GM19240 (cell line): ENCODE measurements around the gene BEND6.

Experiments
- DNase-seq: peaks from one replicate; pipeline ENCODE4 v3.0.0; 2011; ENCODE audit warnings: low spot score; ENCODE audit not compliant: insufficient read length

Gene BEND6, protein sequence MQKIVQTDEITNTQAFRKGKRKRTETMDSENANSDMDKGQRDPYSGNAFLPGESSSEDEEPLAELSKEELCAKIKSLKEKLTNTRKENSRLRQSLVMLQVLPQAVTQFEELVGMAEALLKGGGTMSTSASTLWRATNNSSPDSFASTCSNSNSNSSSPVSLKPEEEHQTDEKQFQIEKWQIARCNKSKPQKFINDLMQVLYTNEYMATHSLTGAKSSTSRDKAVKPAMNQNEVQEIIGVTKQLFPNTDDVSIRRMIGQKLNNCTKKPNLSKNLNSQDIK

DNA sequence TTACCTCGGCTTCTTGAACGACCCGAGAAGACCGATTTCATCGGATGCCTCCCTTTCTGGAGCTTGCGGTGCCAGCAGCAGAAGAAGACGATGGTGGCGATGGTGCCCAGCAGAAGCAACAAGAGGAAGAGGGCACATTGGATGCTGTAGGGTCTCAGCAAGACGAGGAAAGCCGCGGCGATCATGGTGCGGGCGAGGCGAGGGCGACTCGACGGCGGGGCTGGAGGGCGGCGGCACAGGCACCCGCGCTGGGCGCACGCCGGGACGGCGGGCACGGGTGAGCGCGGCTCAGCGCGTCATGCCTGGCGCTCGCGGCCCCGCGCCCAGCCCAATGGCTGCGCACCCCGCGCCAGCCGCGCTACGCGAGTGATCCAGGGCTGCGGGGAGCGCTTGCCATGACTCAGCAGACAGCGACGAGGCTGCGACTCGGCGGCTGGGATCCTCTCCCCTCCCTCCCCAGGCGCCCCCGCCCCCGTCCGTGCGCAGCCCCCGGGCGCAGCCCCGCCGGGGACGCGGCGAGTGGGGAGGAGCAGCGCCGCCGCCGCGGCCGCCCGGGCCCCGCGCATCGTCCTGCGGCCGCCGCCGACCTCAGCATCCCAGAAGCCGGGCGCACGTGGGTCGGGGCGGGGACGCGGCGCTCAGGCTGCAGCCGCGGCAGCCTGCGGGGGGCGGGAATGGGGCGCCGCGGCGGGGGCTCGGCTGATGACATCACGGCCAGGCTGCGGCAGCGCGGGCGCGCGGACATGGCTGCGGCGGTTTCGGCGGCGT lies at the start of gene BEND6:
Gene BEND6, plus strand, starts transcription at position 705 of the 768 bp plus-strand sequence. CDS start 26,704 bp downstream, outside the sequence.
- no peak for DNase-seq

DNA sequence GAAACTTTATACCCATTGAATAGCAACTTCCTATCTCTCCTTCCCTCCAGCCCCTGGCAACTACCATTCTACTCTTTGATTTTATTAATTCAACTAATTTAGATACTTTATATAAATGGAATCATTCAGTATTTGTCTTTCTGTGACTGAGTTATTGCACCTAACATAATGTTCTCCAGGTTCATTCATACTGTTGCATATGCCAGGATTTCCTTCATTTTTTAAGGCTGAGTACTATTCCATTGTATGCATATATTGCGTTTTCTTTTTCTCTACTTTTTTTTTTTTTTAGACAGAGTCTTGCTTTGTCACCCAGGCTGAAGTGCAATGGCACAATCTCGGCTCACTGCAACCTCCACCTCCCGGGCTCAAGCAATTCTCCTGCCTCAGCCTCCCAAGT lies 49.5 kb upstream of the BEND6 start:
- no peak for DNase-seq

DNA sequence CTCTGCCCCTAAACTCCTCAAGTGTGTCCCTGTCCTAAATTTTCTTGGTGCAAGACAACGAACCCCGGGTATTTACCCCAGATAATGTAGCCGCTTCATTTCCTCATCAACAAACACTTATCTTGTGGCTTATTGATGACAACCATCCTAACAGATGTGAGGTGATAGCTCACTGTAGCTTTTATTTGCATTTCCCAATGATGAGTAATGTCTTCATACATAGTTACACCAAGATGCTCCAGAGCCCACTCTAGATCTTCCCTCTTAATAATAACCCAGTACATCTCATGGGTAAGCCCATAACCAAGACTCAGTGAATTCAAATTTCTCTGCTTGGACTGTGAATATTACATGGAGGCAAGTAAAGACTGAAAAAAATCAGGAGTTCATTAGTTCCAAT lies 48.2 kb upstream of the BEND6 start:
- DNase-seq = no peak

DNA sequence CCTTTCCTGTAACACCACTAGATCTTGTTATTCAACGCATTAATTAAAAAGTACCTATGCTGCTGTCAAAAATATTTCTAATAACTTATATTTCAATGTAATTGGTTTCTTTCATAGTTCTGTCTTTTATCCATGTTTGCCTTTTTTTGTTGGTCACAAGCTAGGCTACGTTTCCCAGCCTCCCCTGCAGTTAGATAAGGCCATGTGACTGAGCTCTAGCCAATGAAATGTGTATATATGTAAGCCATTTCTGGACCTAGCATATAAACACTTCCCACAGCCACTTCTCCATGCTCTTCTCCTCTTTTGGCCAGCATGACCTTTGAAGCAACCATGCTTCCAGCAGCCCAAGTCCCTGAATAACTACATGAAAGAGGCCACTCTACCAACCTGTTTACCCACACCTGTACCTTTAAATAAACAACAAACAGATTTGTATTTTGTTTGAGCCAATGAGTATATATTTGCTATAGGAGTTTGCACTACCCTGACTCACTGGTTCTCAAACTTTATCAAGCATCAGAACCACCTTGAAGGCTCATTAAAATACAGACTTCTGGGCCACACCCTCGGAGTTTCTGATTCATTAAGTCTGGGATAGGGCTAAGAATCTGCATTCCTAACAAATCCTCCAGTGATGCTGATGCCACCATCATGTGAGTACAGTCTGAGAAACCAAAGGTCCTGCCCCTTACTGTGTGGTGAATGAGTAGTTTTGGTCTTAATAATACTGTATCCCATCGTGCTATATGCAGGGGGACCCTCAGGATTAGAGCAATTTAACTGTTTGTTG lies 45.6 kb upstream of the BEND6 start:
- DNase-seq = no peak

DNA sequence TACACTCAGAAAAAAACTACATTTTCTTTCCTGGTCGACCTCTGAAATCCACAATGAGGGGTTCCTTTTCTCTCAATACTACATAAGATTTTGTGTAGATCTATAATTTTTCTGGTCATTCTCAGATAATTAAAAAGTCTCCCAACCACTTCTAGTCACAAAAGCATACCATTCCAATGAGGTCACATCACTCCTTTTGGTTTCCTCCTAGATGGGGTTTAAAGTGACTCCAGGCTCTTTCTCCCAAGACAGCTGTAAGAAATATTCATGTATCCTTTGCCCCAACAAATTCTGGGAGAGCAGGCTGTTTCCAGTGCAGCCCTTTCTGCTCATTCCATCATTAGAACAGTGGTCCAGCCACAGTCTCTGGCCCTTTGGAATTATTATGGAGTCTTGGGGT lies 43.1 kb upstream of the BEND6 start:
- no peak for DNase-seq

DNA sequence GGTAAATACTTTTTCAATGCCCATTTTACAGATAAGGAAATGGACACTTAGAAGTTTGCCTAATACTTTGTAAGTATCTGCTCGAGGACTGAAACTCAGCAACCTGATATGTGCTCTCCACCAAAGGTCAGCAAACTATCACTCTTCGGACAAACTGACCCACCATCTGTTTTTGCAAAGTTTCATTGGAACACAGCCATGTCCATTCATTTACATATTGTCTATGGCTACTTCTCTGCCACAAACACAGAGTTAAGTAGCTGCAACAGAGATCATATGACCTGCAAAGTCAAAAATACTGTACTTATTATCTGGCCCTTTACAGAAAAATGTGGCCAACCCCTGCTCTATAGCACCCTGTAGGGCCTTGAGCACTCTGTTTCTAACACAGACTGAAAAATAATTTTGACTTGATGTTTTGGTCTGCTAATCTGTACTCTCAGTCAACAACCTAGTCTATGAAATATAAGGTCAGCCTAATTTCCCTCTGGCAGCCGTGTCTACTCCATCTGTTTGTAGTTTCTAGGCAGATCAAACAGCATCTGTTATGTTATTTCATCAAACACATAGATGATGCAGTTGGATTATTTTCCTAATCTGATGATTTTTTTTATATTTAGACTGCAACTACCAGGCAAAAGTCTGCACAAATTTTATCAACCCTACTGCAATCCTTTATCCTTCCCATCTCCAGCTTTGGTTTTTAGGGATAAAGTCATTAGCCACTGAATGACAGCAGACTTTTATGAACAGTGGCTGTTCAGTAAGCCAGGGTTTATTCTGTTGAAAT lies 41.4 kb upstream of the BEND6 start:
- DNase-seq = no peak

DNA sequence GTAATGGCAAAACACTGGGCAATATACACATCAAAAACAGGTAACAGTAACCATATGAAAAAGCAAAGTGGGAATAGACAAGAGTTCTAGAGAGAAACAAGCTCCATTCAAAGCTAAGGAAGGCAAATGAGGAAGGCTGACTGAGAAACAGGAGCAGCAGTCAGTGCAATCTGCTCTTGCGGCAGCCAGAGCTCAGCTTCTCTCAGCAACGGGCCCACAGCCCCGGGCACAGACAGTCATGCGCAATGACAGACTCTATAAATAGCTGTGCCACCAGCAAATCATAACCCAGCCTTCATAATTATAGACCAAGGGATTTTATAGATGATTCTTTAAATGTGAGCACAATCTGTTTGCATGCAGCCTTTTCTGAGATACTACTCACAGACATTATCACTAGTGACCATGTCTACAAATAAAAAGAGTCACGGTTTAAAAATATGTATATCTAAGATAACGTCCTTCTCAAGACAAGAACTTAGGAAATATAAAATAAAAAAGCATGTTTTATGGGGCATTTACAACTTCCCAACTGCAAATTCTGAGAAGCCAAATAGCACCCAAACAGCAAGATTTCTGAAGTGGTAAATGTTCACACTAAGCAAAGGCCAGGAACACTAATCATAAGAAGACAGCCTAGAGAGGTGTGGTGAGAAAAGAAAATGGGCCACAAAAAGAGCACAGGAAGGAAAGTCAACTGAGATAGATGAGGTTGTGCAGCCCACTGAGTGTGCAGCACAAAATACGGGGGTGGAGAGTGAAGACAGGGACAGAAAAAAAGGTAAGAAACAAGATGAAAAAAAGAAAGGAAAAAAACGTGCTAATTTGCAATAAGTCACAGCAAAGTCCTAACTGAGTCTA lies 39.9 kb upstream of the BEND6 start:
- no peak for DNase-seq

DNA sequence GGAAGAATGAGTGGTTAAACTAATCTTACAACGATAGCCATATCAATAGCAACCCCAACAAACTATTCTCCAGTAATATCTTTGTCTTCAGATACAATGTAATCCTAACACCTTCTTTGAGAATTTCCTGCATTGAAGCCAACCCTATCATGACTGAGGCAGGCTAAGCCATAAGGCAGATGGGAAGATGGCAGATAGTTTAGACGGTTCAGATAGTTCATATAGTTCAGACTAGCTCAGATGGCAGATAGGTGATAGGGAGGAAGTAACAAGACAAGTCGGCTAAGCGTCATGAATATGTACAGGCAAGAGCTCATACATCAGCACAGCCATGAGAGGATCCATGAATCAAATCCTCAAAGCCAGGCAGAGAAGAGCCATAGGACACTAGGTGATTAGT lies 39.1 kb upstream of the BEND6 start:
- DNase-seq = no peak

DNA sequence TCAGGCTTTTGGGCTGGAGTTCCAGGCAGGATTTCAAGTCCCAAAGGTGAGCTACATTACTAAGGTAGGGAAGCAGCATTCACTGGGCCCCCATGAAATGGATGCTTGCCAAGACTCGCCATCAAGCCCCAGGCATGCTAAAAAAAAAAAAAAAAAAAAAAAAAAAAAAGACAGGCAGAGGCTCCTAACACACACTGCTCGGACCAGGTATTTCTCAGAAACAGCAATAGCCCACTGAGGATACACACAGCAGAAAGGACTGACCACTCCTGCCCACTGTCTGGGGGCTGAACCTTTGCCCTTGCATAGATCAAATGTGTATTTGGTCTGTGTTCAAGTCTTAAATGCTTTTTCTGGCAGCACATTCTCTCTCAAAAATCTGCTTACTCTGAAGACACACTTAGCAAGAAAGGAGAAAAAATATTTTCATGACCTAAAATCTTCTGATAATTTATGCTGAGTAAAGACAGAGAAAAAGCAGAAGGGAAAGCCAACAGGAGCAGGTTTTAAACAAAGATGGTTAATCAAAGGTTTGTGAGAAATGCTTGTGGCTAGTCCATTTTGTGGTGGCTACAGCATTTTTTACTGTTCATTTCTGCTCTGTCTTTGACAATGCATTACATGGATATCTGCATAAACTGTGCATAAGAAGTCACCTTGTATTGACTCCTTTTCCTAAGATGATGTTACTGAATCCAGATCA lies 37.9 kb upstream of the BEND6 start:
- no peak for DNase-seq

DNA sequence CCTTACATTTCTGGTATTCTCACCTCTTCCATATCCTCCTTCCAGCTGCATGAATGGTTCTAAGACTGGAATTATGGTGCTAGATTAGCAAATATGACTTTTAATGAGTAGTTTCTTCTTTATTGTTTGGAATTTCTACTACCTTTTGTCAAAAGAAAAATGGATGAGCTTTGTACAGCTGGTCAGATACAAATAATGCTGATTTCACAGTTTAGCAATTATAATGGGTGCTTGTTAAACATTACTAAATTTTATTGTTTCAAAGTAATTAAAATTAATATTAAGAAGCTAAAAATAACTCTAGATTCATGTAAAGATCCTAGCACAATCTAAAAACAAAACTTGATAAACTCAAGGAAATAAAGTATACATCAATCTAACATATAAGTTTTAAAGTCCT lies 32.3 kb upstream of the BEND6 start:
- DNase-seq = no peak

DNA sequence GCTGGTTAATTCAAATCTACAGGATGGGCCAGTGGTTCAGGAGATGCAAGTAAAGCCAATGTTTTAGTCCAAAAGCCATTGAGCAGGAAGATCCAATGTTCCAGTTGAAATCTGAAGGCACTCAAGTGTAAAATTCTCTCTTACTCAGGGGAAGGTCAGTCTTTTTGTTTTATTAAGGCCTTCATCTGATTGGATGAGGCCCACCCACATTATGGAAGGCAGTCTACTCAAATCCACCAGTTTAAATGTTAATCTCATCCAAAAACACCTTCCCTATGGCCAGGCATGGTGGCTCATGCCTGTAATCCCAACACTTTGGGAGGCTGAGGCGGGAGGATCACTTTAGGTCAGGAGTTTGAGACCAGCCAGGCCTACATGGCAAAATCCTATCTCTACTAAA lies 31.3 kb upstream of the BEND6 start:
- DNase-seq = no peak

DNA sequence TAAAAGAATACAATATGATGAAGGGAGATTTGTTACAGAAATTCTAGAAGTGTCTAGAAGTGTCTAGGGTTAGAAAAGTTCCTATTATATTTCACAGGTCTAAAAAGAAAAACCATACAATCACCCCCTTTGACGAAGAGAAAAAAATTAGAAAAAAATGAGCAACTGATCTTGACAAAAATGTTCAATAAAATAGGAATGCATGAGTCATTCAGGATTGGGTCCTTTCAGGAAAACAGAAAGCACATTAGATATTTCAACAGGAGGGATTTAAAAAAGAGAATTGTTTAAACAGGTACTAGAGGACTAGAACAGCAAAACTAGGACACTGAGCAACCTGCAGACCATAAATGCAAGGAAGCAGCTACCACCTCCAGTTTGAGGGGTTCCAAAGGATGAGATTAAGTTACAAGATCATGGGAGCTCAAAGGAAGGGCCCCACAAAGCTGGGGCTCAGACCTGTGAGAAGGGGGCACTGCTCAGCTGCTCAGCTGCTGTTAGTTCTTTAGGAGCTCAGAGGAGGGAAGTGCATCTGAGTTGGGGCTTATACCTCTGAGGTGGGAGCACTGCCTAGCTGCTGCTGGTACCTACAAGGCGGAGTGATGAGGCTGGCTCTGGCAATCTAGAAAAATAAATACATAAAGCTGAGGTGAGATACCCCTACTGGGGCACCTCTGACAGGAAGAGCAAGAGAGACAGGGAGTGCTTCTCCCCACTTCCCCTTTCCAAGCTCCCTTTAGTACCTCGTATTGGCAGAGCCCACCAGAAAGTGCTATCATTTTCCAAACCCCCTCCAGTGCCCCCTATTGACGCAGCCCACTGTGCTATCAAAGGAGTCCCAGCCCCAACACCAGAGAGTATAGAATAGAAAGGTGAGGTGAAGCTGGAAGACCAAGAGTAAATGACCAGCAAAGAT lies 27.1 kb upstream of the BEND6 start:
- no peak for DNase-seq

DNA sequence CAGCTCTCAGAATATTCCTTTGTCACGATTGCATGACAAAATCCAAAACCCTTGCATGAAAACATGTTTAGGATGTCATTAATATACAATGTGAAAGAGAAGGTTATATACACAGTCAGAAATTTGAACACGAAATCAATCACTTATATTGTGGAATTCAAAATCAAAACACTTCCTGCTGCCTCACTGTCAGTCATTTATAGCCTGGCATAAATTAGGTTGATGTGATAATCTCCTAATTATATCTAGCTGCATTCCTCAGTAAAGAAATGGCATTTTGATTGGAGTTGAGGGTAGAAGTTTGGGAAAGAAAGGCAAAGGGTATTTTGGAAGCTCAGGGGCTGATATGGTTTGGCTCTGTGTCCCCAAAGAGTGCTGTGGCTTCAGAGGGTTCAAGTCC lies 24.1 kb upstream of the BEND6 start:
- no peak for DNase-seq

DNA sequence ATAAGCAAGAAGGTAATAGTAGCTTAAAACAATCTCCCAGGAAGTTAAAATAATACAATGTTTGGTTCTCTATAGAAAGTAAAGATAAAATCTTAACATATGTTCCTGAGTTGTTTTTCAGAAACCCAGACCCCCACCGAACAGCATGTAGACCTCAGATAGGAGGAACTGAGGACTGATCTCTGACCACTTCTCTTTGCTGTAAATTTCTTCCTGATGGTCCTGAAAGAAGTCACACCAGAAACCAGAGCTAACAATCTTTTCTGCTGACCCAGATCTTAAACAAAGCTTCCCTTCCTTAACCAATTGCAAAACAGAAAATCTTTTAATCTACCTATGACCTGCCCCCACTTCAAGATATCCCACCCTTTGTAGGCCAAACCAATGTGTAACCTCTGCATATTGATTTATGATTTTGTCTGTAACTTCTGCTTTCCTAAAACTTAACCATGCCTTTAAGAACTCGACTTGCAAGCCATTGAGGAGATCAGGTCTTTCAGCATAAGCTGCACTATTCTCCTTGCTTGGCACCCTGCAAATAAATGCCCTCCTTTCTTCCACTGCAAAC lies 21.9 kb upstream of the BEND6 start:
- no peak for DNase-seq

DNA sequence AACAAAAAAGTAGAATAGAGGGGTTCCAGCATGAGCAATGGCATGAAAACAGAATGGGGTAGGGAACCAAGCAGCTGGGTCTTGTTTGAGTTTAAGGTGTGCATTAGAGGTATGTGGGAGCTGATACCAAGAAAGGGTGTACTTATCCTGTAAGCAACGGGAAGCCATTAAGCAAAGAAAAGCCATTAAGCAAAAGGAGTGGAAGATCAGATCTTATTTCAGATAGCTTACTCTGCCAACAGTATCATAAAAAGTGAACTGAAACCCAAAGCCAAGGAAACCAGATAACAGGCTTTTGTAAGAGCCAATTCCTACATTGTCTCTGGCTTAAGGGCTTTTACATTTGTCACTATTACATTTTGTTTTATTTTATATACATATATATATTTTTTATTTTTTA lies 21.3 kb upstream of the BEND6 start:
- no peak for DNase-seq

DNA sequence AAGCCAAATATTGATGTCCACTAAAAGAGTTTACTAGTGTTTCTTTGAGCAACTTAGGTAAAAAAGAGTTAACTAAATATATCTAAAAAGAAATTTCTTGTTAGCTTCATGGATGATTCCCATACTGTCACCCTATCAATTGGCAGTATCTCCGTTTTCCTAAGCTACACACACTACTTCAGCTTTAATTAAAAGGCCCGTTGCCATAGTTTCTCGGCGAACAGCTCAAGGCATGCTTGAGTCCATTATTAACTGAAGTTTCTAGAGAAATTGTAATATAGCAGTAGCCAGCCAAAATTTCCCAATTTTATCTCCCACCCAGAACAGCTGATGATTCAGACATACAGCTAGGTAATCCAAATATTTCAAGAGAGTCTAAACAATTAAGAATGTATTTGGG lies 20.0 kb upstream of the BEND6 start:
- DNase-seq = no peak

DNA sequence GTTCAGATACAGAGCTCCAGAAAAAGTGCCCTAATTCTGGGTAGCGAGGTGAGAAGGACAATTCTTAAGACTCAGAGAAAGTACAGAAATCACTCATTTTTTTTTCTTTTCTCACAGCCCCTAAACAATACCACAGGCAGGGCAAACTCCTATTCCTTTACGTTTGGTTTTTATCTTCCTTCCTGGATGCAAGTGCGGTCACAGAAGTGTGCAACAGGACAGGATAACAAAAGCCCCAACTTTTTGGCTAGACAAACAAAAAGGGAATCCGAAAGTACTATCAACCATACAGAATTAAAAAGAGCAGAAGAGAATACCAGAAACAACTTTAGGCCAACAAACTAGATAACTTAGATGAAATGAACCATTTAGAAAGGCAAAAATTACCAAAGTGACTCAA lies 18.4 kb upstream of the BEND6 start:
- no peak for DNase-seq

DNA sequence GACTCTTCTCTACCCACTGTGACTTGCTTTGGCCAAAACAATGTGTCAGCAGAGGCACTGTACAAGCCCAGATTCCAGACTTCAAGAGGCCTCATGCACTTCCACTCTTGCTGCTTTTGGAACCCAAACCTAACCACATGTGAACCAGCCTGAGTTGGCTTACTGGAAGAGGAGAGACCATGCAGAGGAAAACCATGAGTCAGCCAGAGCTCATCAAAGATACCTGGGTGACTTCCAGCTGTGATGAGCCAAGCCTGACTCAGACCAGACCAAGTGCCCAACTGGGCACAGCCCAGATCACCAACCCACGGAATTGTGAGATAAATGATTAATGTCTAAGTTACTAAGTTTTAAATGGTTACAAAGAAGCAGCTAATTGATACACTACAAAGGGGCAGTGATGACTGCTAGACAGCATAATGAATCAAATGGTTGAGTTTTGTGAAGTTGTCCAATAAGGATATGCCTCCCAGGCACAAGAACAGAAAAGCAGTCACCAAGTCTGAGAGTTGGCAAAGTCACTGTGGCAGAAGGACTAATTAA lies 16.2 kb upstream of the BEND6 start:
- no peak for DNase-seq
